H1 (cell line): ENCODE data around the gene APH1A. TPM values are rescaled to one million over a fixed set of nuclear protein-coding genes. Genes with fewer than 3 reads are reported as not detected.
A peak's percentile ranks its signal among the peaks of the same experiment; 100 is the strongest.

Source experiments
- CHD1 ChIP-seq: IDR thresholded peaks from 2 replicates; pipeline ENCODE4 v1.6.1; 2012; ENCODE audit warnings: low read depth, low read length, improper control_type of control experiment
- CHD2 ChIP-seq: IDR thresholded peaks from 2 replicates; pipeline ENCODE4 v1.6.1; 2012; ENCODE audit warnings: low read length, improper control_type of control experiment
- CTCF ChIP-seq, 3 experiments: IDR thresholded peaks; 1 replicate in 2 of 3; 2 replicates in 1 of 3; pipeline versions ENCODE4 v1.5.1 to v1.6.1; 2011; ENCODE audit warnings: low read length in 3 of 3, mild to moderate bottlenecking in 3 of 3, inconsistent platforms in 2 of 3, low read depth in 1 of 3, moderate library complexity in 1 of 3; ENCODE audit not compliant: insufficient read depth in 1 of 3; ENCODE audit errors: control extremely low read depth in 1 of 3
- EGR1 ChIP-seq: IDR thresholded peaks from 2 replicates; pipeline ENCODE4 v1.6.1; 2011; ENCODE audit warnings: low read depth, low read length, borderline replicate concordance
- HDAC6 ChIP-seq: IDR thresholded peaks from one replicate; pipeline ENCODE4 v1.7.1; 2012; ENCODE audit warnings: low read depth, mild to moderate bottlenecking, inconsistent platforms, low read length, moderate library complexity
- KDM5A ChIP-seq: fragments of 200-600 bp; IDR thresholded peaks from 2 replicates; pipeline ENCODE4 v1.7.1; 2012; ENCODE audit warnings: mild to moderate bottlenecking, low read length, inconsistent platforms, mixed read lengths
- MAFK ChIP-seq: IDR thresholded peaks from 2 replicates; pipeline ENCODE4 v1.6.1; 2012; ENCODE audit warnings: low read depth, mild to moderate bottlenecking, improper control_type of control experiment, low read length
- MAX ChIP-seq: IDR thresholded peaks from 2 replicates; pipeline ENCODE4 v1.6.1; 2012; ENCODE audit warnings: inconsistent platforms
- POLR2A ChIP-seq, 2 experiments: IDR thresholded peaks; 1 replicate in 1 of 2; 2 replicates in 1 of 2; pipeline ENCODE4 v1.6.1; 2011; ENCODE audit warnings: low read depth in 2 of 2, low read length in 2 of 2, mild to moderate bottlenecking in 2 of 2; ENCODE audit errors: control extremely low read depth in 1 of 2
- POU5F1 ChIP-seq: IDR thresholded peaks from 2 replicates; pipeline ENCODE4 v1.6.1; 2011; ENCODE audit warnings: low read depth, mild to moderate bottlenecking, low read length, moderate library complexity
- polyA plus RNA-seq, 7 experiments: library from polyadenylated mRNA; depleted of rRNA in 3 of 7; stranded (reverse) in 5 of 7; unstranded in 2 of 7; fragments of >200 nt in 5 of 7; fragments of 200-250 nt in 2 of 7; gene quantifications; 1 replicate in 5 of 7; 2 replicates in 1 of 7; 4 replicates in 1 of 7; pipeline versions ENCODE4 v1.2.1 to v1.2.3, GENCODE V29; 2011 to 2013; ENCODE audit warnings: missing spikeins in 2 of 7, mixed read lengths in 2 of 7
- total RNA-seq: library from RNA; stranded (reverse); fragmentation: NEBNext Ultra II Directional; extraction: Animal tissue kit (Norgen Biotek cat#: 25700); gene quantifications from 2 replicates; pipeline ENCODE4 v1.2.1, GENCODE V29; 2021

Gene APH1A
- total and polyA plus RNA-seq, 2 of the 8 experiments (the other 6 are each of a cell fraction or from before 2014, with no cell fraction given) = 111 to 183 TPM

- TF ChIP-seq EGR1 (no peak), CHD1 (no peak), KDM5A (no peak), POLR2A (IDR thresholded peaks at IDR 0.05; ENCODE audit: control extremely low read depth in 1 of 2, low read depth in 2 of 2, low read length in 2 of 2) (no peak), MAFK (no peak), CHD2 (no peak), MAX (peak; percentile 47; the same call in 1 of the 2 replicates), HDAC6 (no peak), CTCF (IDR thresholded peaks at IDR 0.05; ENCODE audit: control extremely low read depth in 1 of 3, insufficient read depth in 1 of 3, low read depth in 1 of 3, low read length in 3 of 3) (no peak), POU5F1 (no peak)
- TF ChIP-seq, all 59 proteins: peak for 6
Measured at GRCh38 chr1:150259217-150259616, 9.6 kb downstream of the APH1A start (continued).
